Activated naive CD8-positive, alpha-beta T cell treated with anti-CD3 and anti-CD28 coated beads for 36 hours (primary cell): ENCODE data around the gene ARHGAP15. TPM values are rescaled to one million over a fixed set of nuclear protein-coding genes. Genes with fewer than 3 reads are reported as not detected.
A peak's percentile ranks its signal among the peaks of the same experiment; 100 is the strongest.

Experiments
- DNase-seq: peaks from one replicate; pipeline ENCODE4 v3.0.0; 2021
- H3K27ac Mint-ChIP-seq: one replicate; pipeline ENCODE4 v1.8.0; 2022; ENCODE audit warnings: mild to moderate bottlenecking, moderate library complexity, mixed read lengths
- H3K27me3 Mint-ChIP-seq: one replicate; pipeline ENCODE4 v1.8.0; 2022; ENCODE audit warnings: mild to moderate bottlenecking, mixed read lengths
- H3K36me3 Mint-ChIP-seq: one replicate; pipeline ENCODE4 v1.8.0; 2021; ENCODE audit warnings: mild to moderate bottlenecking, mixed read lengths
- H3K4me1 Mint-ChIP-seq: one replicate; pipeline ENCODE4 v1.8.0; 2021; ENCODE audit warnings: mixed read lengths
- H3K4me3 Mint-ChIP-seq: one replicate; pipeline ENCODE4 v1.8.0; 2022; ENCODE audit warnings: mild to moderate bottlenecking, moderate library complexity, mixed read lengths
- H3K9me3 Mint-ChIP-seq: one replicate; pipeline ENCODE4 v1.8.0; 2022; ENCODE audit warnings: mixed read lengths
- total RNA-seq, 2 experiments: library from RNA; stranded (reverse); gene quantifications; one replicate each; pipeline ENCODE4 v1.2.3, GENCODE V29; 2021

Gene ARHGAP15
- total RNA-seq, 2 experiments from 2014 or later = 45.2 to 47.0 TPM

GRCh38 chr2:143132355-143132754 is 3.1 kb downstream of the ARHGAP15 start:
- Mint-ChIP-seq H3K9me3 (peaks cover 1% of the 10 kb centered on the region), H3K36me3 (peaks cover 28% of the 10 kb centered on the region), H3K4me3 (peak overlapping the region; percentile 66), H3K27me3 (no peaks in the 10 kb centered on the region), H3K27ac (peak overlapping the region; percentile 68), H3K4me1 (peaks cover 50% of the 10 kb centered on the region)
- peak; percentile 31 for DNase-seq

GRCh38 chr2:143133783-143134182 is 4.6 kb downstream of the ARHGAP15 start:
- DNase-seq = no peak
- Mint-ChIP-seq H3K4me3 (no peak overlapping the region), H3K4me1 (peaks cover 52% of the 10 kb centered on the region), H3K27me3 (no peaks in the 10 kb centered on the region), H3K36me3 (peaks cover 30% of the 10 kb centered on the region), H3K9me3 (peaks cover 1% of the 10 kb centered on the region), H3K27ac (no peak overlapping the region)

DNA sequence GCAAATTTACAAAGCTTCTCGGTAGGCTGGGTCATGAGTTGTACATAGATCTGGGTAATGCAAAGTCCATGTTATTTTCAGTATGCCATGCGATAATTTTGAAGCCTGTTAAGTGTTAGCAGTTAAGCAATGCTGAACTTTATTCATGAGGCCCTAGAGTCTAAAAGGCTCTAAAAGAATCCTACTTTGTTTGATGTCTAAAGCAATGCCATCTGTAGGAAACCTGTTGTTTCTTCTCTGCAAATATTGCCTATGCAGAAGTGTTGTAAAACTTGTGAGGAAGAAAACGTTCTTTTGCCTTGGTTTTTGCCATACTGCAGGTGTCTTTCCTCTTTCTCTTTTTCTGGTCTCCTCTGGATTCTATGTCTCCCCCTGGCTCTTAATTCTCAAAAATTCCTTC is 9.1 kb downstream of the ARHGAP15 start:
- H3K36me3 Mint-ChIP-seq = peaks cover 44% of the 10 kb centered on the region
- peaks cover 71% of the 10 kb centered on the region for H3K4me1 Mint-ChIP-seq
- DNase-seq = no peak
- no peaks in the 10 kb centered on the region for H3K27me3 Mint-ChIP-seq
- no peak overlapping the region for H3K4me3 Mint-ChIP-seq
- H3K27ac Mint-ChIP-seq = no peak overlapping the region
- peaks cover 1% of the 10 kb centered on the region for H3K9me3 Mint-ChIP-seq

DNA sequence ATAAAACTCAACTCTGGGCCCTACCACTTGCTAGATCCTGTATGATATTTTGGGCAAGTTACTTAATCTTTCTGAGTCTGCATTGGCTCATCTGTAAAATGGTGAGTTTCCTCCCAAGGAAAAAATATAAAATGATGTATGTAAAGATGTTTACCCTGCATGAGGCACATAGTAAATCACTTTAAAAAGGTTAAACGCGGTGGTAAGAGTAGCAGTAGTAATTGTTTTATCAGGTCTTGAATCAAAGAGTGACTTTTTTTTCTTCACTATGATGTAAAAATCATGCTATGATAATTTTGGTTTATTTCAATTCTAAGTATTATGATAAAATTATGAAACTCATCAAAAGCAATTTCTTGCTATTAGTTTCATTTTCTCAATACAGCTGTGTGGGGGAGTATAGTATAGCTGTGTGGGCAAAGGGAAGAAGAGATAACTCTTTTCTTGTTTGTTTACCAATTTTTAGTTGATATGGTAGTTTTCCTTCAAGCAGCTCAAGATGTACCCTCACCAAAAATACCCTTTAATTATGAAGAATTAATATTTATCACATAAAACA is 10.7 kb downstream of the ARHGAP15 start:
- Mint-ChIP-seq H3K9me3 (peaks cover 2% of the 10 kb centered on the region), H3K36me3 (peaks cover 47% of the 10 kb centered on the region), H3K4me1 (peaks cover 79% of the 10 kb centered on the region), H3K27ac (peak overlapping the region; percentile 89), H3K27me3 (no peaks in the 10 kb centered on the region), H3K4me3 (peak overlapping the region; percentile 70)
- DNase-seq = no peak

GRCh38 chr2:143140864-143141661 is 11.8 kb downstream of the ARHGAP15 start:
- Mint-ChIP-seq H3K36me3 (peaks cover 48% of the 10 kb centered on the region), H3K4me3 (peak overlapping the region; percentile 70), H3K27me3 (no peaks in the 10 kb centered on the region), H3K9me3 (peaks cover 2% of the 10 kb centered on the region), H3K27ac (peak overlapping the region; percentile 89), H3K4me1 (peaks cover 78% of the 10 kb centered on the region)
- DNase-seq = no peak

DNA sequence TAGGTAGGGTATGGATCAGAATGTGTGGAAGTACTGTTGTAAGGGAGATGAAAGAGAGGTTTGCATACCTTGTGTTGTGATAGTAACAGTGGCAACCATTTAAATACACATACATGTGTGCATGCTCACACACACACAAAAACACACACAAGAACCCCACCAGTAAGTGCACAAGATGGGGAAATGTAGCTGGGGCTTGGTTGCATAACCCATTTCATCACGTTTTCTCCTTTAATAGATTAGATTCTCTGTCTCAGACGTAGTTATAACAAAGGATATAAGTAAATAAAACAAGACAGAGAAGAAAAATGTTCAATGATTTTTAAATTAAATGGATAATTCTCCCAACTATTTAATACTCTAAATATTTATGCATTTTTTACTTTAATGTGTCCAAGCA is 13.4 kb downstream of the ARHGAP15 start:
- Mint-ChIP-seq H3K4me1 (peaks cover 82% of the 10 kb centered on the region), H3K36me3 (peaks cover 42% of the 10 kb centered on the region), H3K27me3 (no peaks in the 10 kb centered on the region), H3K4me3 (no peak overlapping the region), H3K9me3 (peaks cover 2% of the 10 kb centered on the region), H3K27ac (no peak overlapping the region)
- no peak for DNase-seq

DNA sequence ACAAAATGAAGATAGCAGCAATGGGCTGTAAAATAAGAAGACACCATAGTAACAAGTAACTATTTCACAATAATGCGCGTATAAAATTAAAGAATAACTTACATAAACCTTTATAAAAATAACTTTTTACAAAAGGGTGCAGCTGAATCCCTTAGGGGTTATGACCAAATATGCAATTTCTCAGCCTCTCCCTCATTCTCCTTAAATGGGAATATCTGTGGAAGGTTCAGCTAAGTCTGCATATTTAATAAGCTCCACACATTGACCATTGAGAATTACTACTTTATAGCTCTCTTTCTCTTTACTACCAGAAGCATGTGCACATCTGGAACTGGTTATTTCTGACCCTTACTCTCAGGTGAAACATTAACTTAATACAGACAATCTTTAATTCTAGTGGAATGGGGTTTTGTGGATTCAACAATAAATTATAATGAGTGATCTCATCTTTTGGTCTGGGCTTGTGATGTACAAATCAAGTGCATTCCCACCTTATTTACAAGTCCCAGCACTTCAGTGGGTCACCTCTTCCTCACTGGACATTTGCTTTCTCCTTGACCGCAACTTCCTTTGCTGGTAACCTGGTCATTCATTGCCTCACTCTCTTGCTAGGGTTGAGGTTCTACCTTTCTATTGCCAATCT is 15.7 kb downstream of the ARHGAP15 start:
- DNase-seq = no peak
- Mint-ChIP-seq H3K36me3 (peaks cover 41% of the 10 kb centered on the region), H3K9me3 (peaks cover 2% of the 10 kb centered on the region), H3K27ac (peak overlapping the region; percentile 30), H3K27me3 (no peaks in the 10 kb centered on the region), H3K4me1 (peaks cover 80% of the 10 kb centered on the region), H3K4me3 (no peak overlapping the region)

GRCh38 chr2:143146366-143146765 is 17.1 kb downstream of the ARHGAP15 start:
- Mint-ChIP-seq H3K27ac (peak overlapping the region; percentile 47), H3K27me3 (no peaks in the 10 kb centered on the region), H3K36me3 (peaks cover 34% of the 10 kb centered on the region), H3K9me3 (peaks cover 2% of the 10 kb centered on the region), H3K4me1 (peaks cover 77% of the 10 kb centered on the region), H3K4me3 (no peak overlapping the region)
- DNase-seq = no peak

DNA sequence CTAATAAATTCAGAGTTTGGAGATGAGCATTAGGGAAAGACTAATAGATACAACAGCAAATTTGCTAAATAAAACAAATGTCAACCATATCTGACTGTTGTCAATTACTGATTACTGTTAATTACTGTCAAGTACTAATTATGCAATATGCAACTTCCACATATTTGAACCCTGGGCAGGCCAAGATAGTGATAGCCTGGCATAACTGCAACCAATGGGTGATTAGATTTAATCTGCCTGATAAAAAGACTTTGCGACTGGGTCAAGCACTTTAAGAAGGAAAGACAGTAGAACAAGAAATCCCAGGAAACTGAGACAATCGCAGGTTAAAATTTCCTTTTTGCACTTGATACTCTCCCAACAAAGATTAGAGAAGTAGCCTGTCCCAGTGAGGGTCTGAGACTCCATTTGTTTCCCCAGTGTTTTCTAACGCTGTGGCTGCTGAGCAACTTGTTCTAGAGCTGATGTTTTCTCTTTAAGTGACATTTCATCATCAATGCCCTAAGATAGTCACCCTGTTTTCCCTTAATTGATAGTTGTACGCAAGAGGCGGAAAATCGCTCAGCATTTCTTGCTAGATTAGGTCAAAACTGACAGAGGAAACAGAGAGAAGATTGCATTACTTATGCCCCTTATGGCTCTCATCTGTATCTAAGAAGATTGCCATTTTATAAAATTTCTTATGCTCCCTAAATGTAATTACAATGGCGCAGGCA is 17.8 kb downstream of the ARHGAP15 start:
- no peak for DNase-seq
- Mint-ChIP-seq H3K27ac (peak overlapping the region; percentile 28), H3K36me3 (peaks cover 39% of the 10 kb centered on the region), H3K27me3 (no peaks in the 10 kb centered on the region), H3K4me3 (no peak overlapping the region), H3K4me1 (peaks cover 78% of the 10 kb centered on the region), H3K9me3 (peaks cover 2% of the 10 kb centered on the region)

DNA sequence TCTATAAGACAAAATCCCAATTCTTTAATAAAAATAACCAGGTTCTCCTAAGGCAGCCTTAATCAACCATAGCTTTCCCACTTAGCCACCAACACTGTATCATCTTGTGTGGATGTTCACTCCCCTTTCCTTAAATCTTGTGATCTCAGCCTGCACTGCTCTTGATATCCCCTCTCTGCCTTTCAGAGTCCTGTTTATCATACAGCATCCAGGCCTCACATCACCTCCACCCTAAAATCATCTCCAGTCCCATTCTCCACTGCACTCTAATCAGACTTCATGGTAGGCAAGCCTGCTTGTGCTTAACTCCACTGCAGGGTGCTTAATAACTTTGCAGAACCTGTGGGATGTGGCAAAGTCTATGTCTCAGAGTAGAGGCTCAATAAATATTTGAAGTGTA is 18.8 kb downstream of the ARHGAP15 start:
- Mint-ChIP-seq H3K9me3 (peaks cover 2% of the 10 kb centered on the region), H3K27me3 (no peaks in the 10 kb centered on the region), H3K27ac (peak overlapping the region; percentile 69), H3K4me3 (no peak overlapping the region), H3K4me1 (peaks cover 82% of the 10 kb centered on the region), H3K36me3 (peaks cover 41% of the 10 kb centered on the region)
- DNase-seq = no peak

DNA sequence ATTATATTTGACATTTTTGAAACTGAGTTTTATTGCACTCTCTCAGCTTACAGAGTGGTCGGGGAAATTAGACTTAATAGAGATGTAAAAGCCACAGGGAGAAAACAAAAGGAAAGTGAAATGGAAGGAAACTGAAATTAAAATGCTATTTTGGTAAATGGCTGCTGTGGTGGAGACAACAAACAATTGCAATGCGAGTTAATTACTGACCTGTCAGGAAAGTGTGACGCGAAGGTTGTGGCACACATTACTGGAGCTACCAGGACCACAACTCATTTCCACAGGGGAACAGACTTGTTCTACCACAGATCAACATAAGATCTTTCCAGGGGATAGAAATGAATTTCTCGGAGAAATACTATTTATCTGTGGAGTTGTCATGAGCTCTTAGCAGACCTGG is 19.5 kb downstream of the ARHGAP15 start:
- H3K27ac Mint-ChIP-seq = peak overlapping the region; percentile 81
- peaks cover 2% of the 10 kb centered on the region for H3K9me3 Mint-ChIP-seq
- peak overlapping the region; percentile 9 for H3K4me3 Mint-ChIP-seq
- H3K27me3 Mint-ChIP-seq = no peaks in the 10 kb centered on the region
- peaks cover 80% of the 10 kb centered on the region for H3K4me1 Mint-ChIP-seq
- peaks cover 36% of the 10 kb centered on the region for H3K36me3 Mint-ChIP-seq
- no peak for DNase-seq

DNA sequence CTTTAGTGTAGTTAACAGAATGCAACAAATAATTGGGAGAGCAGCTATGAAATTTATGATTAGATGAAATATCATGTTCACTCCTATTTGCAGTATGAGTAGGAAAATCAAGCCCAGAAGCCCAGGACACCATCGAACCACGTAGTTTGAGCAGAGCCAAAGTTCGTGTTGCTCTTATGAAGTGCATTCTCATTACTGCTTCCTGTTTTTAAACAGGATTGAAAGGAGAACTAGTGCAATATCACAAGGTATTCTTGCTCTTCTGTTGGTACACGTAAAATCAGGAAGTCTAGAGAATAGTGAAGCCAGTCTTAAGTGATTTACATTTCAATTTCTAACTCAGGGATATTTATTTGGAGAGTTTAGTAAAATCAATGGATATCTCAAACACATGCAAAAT is 21.1 kb downstream of the ARHGAP15 start:
- peak overlapping the region; percentile 67 for H3K4me3 Mint-ChIP-seq
- no peaks in the 10 kb centered on the region for H3K9me3 Mint-ChIP-seq
- H3K36me3 Mint-ChIP-seq = peaks cover 25% of the 10 kb centered on the region
- peaks cover 77% of the 10 kb centered on the region for H3K4me1 Mint-ChIP-seq
- H3K27me3 Mint-ChIP-seq = no peaks in the 10 kb centered on the region
- DNase-seq = no peak
- H3K27ac Mint-ChIP-seq = peak overlapping the region; percentile 90

- Mint-ChIP-seq H3K9me3 (no peaks in the 10 kb centered on the region), H3K27me3 (no peaks in the 10 kb centered on the region), H3K4me1 (peaks cover 75% of the 10 kb centered on the region), H3K4me3 (peak overlapping the region; percentile 70), H3K27ac (peak overlapping the region; percentile 90), H3K36me3 (peaks cover 30% of the 10 kb centered on the region)
- no peak for DNase-seq
Measured at GRCh38 chr2:143151111-143151752, 22.0 kb downstream of the ARHGAP15 start.

DNA sequence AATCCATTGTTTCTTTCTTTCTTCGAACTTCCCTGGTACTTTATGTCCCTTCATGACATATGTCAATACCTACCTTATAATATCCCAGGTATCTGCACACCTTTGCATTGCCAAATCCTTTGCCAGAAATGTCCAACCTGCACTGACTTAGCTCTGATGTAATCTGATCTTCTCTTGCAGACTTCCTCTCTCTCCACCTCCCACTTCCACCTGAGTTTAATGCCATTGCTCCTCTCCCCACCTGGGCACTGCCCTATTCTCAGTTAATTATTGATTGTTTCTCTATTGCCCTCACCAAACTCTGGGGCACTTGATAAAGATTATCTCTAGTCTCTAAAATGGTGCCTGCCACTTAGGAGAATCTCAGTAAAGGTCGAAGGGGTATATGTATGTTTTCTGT is 23.0 kb downstream of the ARHGAP15 start:
- Mint-ChIP-seq H3K27me3 (no peaks in the 10 kb centered on the region), H3K4me3 (peak overlapping the region; percentile 70), H3K27ac (peak overlapping the region; percentile 90), H3K36me3 (peaks cover 28% of the 10 kb centered on the region), H3K4me1 (peaks cover 70% of the 10 kb centered on the region), H3K9me3 (no peaks in the 10 kb centered on the region)
- DNase-seq = no peak
